Left lung (tissue), 10 donors: ENCODE measurements around the gene CYTH3. TPM values are rescaled to one million over a fixed set of nuclear protein-coding genes. Genes with fewer than 3 reads are reported as not detected.

ENCODE experiments used
- ATAC-seq: fragments of 200-7000 bp; cut with Tn5 transposase; one replicate; pipeline ENCODE4 v1.9.1; 2020; ENCODE audit warnings: moderate library complexity
- DNase-seq, 4 donors: peaks; one replicate each; pipeline ENCODE4 v3.0.0-alpha.2; 2013 to 2020
- H3K27ac ChIP-seq, 2 donors: fragments of 200-600 bp; sonication (generic) in 1 of 2; one replicate each; pipeline versions ENCODE4 v1.5.0 to v1.8.0; 2020 to 2021
- H3K27me3 ChIP-seq, 2 donors: fragments of 200-600 bp; sonication (generic) in 1 of 2; one replicate each; pipeline versions ENCODE4 v1.5.0 to v1.8.0; 2020 to 2021
- H3K36me3 ChIP-seq, 2 donors: fragments of 200-600 bp; sonication (generic) in 1 of 2; one replicate each; pipeline versions ENCODE4 v1.5.0 to v1.8.0; 2020 to 2021
- H3K4me1 ChIP-seq, 2 donors: fragments of 200-600 bp; one replicate each; pipeline ENCODE4 v1.8.0; 2021
- H3K4me3 ChIP-seq, 2 donors: fragments of 200-600 bp; sonication (generic) in 1 of 2; one replicate each; pipeline versions ENCODE4 v1.5.0 to v1.8.0; 2020 to 2021; ENCODE audit warnings: mild to moderate bottlenecking in 1 of 2
- H3K9me3 ChIP-seq, 2 donors: fragments of 200-600 bp; sonication (generic) in 1 of 2; one replicate each; pipeline versions ENCODE4 v1.5.0 to v1.8.0; 2020 to 2021
- CTCF ChIP-seq, 2 donors: fragments of 200-600 bp; sonication (generic) in 1 of 2; IDR thresholded peaks; one replicate each; pipeline versions ENCODE4 v1.5.0 to v1.8.0; 2021; ENCODE audit warnings: antibody characterized with exemption in 2 of 2
- intact Hi-C, 2 donors: fragments of 100-400 bp; cut with DNase I; formaldehyde crosslinking; loops; one replicate each; pipeline versions ENCODE4 v1.11.2 to v1.14.2; 2022
- polyA plus RNA-seq, 6 donors: library from polyadenylated mRNA; unstranded; fragments of 120-200 nt; gene quantifications; one replicate each; pipeline ENCODE4 v1.2.1, GENCODE V29; 2013; ENCODE audit not compliant: insufficient read length in 6 of 6
- total RNA-seq, 2 donors: library from RNA; stranded (reverse); fragmentation: NEBNext Ultra II Directional; extraction: Animal tissue kit (Norgen Biotek cat#: 25700); gene quantifications; one replicate each; pipeline ENCODE4 v1.2.1, GENCODE V29; 2021
- donor health status: DM: no; HTN: yes; CAD: no.
- donor health status: DM: no; HTN: no; CAD: no.

CYTH3 gene
- total and polyA plus RNA-seq, 8 donors = 20.7 to 29.8 (median 25.8) TPM

DNA sequence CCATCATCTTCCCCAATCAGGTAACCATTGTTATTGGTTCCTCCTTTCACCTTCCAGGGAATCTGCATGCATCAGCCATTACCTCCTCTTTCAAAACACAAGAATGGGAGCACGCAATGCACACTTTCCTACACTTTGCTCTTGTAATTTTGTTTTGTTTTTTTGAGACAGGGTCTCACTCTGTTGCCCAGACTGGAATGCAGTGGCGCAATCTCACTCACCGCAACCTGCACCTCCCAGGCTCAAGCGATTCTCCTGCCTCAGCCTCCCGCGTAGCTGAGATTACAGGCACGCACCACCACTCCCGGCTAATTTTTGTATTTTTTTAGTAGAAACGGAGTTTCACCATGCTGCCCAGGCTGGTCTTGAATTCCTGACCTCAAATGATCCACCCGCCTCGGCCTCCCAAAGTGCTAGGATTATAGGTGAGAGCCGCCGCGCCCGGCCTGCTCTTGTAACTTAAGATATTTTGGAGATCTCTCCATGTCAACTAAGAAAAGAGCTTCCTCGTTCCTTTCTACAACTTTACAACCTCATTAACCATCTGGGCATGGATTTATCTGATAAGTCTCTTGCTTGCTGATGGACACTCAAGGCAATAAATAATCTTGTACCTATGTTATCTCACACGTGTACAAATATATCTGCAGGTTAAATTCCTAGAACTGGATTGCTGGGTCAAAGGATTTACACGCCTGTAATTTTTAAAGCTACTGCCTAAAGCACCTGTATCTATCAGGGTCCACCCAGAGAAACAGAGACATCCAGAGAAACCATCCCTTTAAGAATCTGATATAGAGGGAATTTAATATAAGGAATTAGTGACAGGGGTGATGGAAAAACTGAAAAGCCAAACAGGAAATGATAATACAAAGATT lies 4.2 kb downstream of the CYTH3 start:
- Histone ChIP-seq H3K9me3 (no peaks in the 10 kb centered on the region), H3K4me3 (no peak overlapping the region), H3K36me3 (no peaks in the 10 kb centered on the region), H3K27ac (peak overlapping the region; percentile 7 to 48), H3K4me1 (peaks cover 13 to 36% of the 10 kb centered on the region in 2 donors), H3K27me3 (peaks cover 0 to 16% of the 10 kb centered on the region in 2 donors)
- TF ChIP-seq CTCF (IDR thresholded peaks at IDR 0.05) = no peak
- ATAC-seq (peak; percentile 24), DNase-seq (no peak)
- intact Hi-C loops = no loop called here

DNA sequence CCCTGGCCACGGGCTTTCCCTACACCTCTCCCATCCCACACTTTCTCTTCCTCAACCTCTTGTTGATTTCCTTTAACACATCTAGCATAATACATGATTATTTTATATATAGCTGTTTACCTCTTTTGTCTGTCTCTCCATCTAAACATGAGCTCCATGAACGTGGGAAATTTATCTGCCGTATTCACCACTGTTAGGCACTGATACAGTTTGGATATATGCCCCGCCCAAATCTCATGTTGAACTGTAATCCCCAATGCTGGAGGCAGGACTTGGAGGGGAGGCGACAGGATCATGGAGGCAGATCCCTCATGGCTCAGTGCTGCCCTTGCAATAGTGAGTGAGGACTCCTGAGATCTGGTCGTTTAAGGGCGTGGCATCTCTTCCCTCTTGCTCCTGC lies 5.7 kb downstream of the CYTH3 start:
- Histone ChIP-seq H3K27ac (no peak overlapping the region), H3K4me1 (peaks cover 9 to 30% of the 10 kb centered on the region in 2 donors), H3K9me3 (no peaks in the 10 kb centered on the region), H3K27me3 (peaks cover 0 to 12% of the 10 kb centered on the region in 2 donors), H3K4me3 (no peak overlapping the region), H3K36me3 (no peaks in the 10 kb centered on the region)
- intact Hi-C loops = no loop called here
- ATAC-seq = no peak
- no peak for TF ChIP-seq CTCF (IDR thresholded peaks at IDR 0.05)
- no peak for DNase-seq

GRCh38 chr7:6262221-6262620 lies 10.2 kb downstream of the CYTH3 start:
- H3K27me3 ChIP-seq = no peaks in the 10 kb centered on the region
- no peak overlapping the region for H3K27ac ChIP-seq
- H3K4me1 ChIP-seq = peaks cover 20 to 22% of the 10 kb centered on the region in 2 donors
- no peaks in the 10 kb centered on the region for H3K9me3 ChIP-seq
- no peak overlapping the region for H3K4me3 ChIP-seq
- DNase-seq (no peak), ATAC-seq (no peak)
- no peak for TF ChIP-seq CTCF (IDR thresholded peaks at IDR 0.05)
- intact Hi-C loops = no loop called here
- no peaks in the 10 kb centered on the region for H3K36me3 ChIP-seq

DNA sequence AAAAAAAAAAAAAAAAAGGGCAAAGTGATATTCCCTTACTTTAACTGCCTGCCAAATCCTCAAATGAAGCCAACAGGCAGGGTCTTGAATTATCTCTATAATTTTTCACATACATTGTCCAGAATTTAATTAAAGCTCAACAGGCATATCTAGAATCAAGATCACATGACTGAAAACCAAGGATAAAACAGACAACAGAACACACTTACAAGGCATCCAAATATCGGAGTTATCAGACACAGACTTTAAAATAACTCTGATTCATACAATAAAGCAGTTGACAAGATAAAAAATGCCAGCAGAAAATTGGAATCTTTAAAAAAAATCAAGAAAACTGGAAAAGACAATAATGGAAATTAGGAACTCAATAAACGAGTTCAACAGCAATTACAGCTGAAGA lies 10.7 kb downstream of the CYTH3 start:
- Histone ChIP-seq H3K27me3 (no peaks in the 10 kb centered on the region), H3K9me3 (no peaks in the 10 kb centered on the region), H3K36me3 (no peaks in the 10 kb centered on the region), H3K4me1 (peaks cover 22 to 26% of the 10 kb centered on the region in 2 donors), H3K4me3 (no peak overlapping the region), H3K27ac (no peak overlapping the region)
- DNase-seq = no peak
- intact Hi-C loops = no loop called here
- TF ChIP-seq CTCF (IDR thresholded peaks at IDR 0.05) = no peak
- ATAC-seq = no peak

DNA sequence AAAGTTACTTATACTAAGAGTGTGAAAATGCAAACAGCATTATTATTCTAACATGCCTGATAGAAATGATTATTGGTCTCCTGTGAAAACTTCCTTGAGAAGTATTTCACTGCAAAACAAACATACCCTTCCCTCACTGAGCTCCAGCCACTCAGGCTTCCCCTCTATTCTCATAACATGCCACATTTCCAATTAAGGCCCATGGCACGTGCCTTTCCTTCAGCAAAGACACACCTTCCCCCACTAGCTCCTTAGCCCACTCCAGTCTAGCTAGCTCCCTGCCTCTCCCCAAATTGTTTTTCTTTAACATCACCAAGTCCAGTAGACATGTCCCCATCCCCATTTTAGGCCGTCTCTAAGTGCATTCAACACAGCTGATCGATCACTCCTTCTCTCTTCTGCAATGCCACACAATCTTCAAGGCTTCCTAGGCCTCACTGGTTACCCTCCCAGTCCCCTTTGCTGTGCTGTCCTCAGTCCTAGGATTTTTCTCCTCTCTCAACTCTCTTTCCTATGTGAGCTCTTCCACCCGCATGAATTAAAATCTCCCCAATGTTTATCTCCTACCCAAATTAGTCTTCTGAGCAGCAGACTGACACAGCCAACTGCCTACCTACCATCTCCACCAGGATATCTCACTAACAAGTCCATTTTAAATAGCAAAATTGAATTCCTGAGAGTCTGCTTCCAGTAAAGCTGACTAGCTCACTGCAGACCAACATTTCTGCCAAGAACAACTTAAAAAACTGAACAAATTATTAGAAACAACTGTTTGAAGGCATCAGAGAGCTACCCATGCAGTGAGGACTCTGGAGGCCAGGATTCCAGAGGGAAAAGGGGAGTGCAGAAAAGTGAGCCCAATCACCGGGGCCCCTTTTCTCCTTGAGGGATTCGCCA lies 11.9 kb downstream of the CYTH3 start:
- ATAC-seq (no peak), DNase-seq (no peak)
- intact Hi-C loops = no loop called here
- Histone ChIP-seq H3K9me3 (no peaks in the 10 kb centered on the region), H3K4me3 (no peak overlapping the region), H3K36me3 (no peaks in the 10 kb centered on the region), H3K4me1 (peaks cover 27 to 30% of the 10 kb centered on the region in 2 donors), H3K27ac (peak overlapping the region in 1 of 2 donors; percentile 39), H3K27me3 (no peaks in the 10 kb centered on the region)
- no peak for TF ChIP-seq CTCF (IDR thresholded peaks at IDR 0.05)
